HG03095 (cell line): ENCODE data around the gene NAT8.
A peak's percentile ranks its signal among the peaks of the same experiment; 100 is the strongest.
"Not testable (repeated sequence)": the region's sequence is repeated elsewhere in the genome, so short reads cannot be mapped to it uniquely, and the experiment has no call there.

Experiments
- ATAC-seq: cut with Tn5 transposase; IDR thresholded peaks from one replicate; pipeline ENCODE4 v1.9.1; 2021; ENCODE audit warnings: moderate library complexity; ENCODE audit not compliant: unreplicated experiment

The NAT8 gene

DNA sequence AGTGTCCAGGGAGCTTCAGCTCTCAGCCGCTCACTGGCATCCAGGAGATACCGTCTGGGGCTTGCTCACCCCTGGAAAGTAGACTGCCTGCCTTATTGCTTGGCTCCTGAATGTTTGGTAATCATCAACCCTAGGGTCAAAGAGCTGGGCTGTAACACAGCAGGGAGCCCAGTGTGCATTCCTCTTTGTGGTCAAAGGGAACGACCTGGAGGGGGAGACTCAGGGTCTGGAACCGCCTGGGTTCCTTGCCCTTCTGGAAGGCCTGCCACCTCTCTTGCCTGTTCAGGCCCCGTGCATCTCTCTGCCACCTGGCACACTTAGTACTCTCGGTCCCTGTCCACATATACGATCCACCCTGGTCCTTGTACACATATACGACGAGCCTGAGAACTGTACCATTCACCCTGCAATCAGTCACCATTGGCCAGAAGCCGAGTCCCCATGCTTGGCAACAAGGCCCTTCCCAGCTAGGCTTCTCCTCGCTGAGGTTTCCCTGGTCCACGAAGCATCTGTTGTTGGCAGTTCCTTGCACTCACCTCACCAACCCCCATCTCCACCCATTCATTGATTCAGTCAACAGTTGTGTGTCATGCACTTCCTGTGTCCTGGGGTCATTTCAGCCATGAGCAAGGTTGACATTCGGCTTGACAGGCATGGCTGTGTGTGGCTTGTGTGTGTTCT is at the start of gene NAT8:
TSS of gene NAT8 (minus strand) at position 85 of the 681 bp plus-strand sequence. CDS start 794 bp downstream, outside the sequence.
- no peak for ATAC-seq

- peak; percentile 66 for ATAC-seq
Observed at GRCh38 chr2:73690372-73691088, 48.3 kb upstream of the NAT8 start.

DNA sequence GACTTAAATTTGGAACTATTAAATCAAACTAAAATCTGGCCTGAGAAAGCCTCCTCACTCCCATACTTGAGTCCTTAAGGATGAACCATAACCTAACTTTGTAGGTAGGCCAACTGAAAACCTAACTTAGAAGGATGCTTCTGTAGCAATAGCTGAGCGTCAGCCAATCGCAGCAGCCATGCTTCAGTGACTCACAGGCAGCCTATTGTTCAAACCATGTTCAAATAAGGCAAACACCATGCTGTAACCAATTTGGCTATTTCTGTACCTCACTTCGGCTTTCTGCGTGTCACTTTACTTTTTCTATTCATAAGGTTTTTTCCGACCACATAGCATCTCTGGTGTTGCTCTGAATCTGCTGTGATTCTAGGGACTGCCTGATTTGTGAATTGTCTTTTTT is 46.3 kb upstream of the NAT8 start:
- ATAC-seq, result not testable (repeated sequence)

- ATAC-seq, result no peak
Observed at GRCh38 chr2:73685764-73686438, 43.7 kb upstream of the NAT8 start.

- not testable (repeated sequence) for ATAC-seq
Observed at GRCh38 chr2:73684905-73685304, 42.7 kb upstream of the NAT8 start.

- ATAC-seq, result not testable (repeated sequence)
Observed at GRCh38 chr2:73684325-73684724, 42.1 kb upstream of the NAT8 start.

DNA sequence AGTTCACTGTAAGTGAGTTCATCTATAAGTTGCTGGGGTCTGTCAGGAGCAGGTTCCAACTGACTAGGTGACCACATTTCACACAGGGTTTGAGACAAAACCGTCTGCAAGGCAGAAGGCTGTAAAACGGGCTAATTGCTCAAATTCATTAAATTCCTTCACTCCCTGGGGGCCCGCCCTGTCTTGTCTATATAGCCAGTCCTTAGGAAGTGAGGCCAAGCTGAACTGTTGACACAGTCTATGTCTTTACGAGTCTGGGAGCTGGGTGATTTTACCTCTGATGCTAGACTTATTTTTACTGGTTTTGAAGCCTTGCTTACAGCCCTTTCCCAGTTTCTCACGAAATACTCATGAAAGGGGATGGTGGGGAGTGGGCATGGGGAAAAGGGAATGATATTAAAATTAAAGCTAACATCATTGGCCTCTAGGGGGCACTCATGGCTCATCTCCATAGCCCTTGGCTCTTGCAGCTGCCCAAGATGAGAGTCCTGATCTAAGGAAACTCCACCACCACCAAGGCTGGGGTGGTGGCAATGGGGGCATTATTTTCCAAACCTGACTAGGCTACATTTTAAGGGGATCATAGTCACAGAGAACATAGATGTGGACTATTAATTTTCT is 37.8 kb upstream of the NAT8 start:
- ATAC-seq, result not testable (repeated sequence)

GRCh38 chr2:73679237-73679636 is 37.0 kb upstream of the NAT8 start:
- ATAC-seq, result not testable (repeated sequence)

GRCh38 chr2:73678008-73678407 is 35.8 kb upstream of the NAT8 start:
- ATAC-seq, result not testable (repeated sequence)

DNA sequence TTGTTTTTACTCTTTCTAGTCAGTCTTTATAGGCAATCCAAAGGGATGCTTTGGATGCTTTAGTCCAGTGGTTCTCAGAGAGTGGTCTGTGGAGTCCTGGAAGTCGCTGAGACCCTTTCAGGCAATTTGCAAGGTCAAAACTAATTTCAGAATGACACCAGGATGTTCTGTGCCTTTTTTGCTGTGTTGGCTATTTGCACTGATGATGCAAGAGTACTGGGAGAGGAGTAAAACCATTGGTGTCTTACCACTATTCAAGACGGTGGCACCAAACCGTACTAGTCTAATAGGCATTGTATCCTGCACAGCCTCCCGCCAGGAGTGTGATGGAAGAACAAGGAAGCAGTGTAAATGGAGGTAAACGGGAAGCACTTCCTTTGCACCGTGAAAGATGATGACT is 34.0 kb upstream of the NAT8 start:
- not testable (repeated sequence) for ATAC-seq

GRCh38 chr2:73674696-73675157 is 32.5 kb upstream of the NAT8 start:
- not testable (repeated sequence) for ATAC-seq

GRCh38 chr2:73669976-73670375 is 27.8 kb upstream of the NAT8 start:
- ATAC-seq, result not testable (repeated sequence)

DNA sequence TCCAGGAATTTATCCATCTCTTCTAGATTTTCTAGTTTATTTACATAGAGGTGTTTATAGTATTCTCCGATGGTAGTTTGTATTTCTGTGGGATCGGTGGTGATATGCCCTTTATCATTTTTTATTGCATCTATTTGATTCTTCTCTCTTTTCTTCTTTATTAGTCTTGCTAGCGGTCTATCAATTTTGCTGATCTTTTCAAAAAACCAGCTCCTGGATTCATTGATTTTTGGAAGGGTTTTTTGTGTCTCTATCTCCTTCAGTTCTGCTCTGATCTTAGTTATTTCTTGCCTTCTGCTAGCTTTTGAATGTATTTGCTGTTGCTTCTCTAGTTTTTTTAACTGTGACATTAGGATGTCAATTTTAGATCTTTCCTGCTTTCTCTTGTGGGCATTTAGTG is 25.0 kb upstream of the NAT8 start:
- ATAC-seq, result not testable (repeated sequence)

DNA sequence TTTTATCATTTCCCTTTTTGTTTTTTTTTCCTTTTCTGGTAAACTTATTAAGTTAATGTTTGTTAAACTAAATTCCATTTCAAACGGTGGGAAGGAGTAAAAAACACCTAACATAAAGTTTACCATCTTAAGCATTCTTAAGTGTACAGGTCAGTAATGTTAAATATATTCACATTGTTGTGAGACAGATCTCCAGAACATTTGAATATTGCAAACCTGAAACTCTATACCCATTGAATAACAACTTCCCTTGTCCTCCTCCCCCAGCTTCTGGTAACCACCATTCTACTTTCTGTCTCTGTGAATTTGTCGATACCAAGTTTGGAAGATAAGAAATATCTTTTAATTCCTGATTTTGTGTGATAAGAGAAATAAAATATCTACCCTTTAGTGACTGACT is 12.0 kb upstream of the NAT8 start:
- ATAC-seq, result no peak

DNA sequence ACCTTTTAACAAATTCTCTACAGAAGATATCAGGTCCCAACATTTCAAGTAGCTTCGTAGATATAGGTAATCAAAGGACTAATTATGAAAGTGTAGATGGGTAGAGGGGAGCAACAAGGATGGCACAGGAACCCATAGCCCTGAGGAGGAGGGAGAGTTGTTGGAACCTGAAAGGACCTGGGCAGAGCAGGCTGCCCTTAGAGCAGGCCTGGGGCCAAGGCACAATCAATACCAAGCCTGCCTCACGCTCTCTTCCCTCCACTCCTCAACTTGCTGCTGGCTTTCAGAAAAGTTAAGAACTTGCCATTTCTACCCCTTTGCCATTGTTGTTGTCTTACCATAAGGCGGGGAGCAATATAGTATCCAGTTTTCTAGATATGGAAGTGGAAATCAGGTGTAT is 10.1 kb upstream of the NAT8 start:
- no peak for ATAC-seq

- ATAC-seq, result no peak
Observed at GRCh38 chr2:73651591-73652230, 9.5 kb upstream of the NAT8 start.

DNA sequence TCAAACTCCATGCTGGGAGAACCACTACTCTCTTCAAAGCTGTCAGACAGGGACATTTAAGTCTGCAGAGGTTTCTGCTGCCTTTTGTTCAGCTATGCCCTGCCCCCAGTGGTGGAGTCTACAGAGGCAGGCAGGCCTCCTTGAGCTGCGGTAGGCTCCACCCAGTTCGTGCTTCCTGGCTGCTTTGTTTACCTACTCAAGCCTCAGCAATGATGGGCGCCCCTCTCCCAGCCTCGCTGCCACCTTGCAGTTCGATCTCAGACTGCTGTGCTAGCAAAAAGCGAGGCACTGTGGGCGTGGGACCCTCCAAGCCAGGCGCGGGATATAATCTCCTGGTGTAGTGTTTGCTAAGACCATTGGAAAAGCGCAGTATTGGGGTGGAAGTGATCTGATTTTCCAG is 5.5 kb upstream of the NAT8 start:
- ATAC-seq, result not testable (repeated sequence)

- no peak for ATAC-seq
Observed at GRCh38 chr2:73641767-73642062, 507 bp downstream of the NAT8 start.

DNA sequence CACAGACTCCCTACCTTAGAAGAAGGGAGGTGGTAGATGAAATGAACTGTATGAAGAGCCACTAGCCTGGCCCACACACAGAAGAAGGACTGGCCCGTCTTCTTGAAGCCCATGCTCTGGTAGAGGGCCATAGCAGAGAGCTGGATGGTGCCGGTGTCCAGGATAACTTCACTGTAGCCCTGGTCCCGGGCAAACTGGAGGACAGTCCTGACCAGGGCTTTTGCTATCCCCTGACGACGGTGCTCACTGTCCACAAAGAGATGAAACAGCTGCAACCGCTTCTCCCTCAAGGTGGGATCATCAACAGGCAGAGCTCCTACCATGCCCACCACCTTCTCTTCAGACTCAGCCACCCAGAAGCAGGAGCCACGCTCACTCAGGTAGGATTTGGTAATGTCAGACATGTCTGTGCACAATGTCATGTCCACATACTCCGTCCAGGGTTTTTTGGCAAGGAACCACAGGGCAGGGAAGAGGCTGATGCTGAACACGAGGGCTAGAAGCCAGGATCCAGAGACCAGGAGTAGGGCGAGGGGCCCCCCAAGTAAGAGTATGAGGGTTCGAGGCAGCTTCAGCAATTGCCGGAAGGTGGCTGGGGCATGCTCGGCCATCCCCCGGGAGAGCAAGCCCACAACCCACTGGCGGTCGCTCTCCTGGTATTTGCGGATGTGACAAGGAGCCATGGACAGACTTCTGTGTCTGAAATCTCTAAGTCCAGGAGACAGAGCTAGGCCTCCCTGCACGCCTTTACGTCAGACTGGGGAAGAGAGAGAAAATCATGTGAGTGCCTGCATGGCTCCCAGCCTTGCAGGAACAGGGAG is 1.1 kb downstream of the NAT8 start:
- ATAC-seq, result no peak

DNA sequence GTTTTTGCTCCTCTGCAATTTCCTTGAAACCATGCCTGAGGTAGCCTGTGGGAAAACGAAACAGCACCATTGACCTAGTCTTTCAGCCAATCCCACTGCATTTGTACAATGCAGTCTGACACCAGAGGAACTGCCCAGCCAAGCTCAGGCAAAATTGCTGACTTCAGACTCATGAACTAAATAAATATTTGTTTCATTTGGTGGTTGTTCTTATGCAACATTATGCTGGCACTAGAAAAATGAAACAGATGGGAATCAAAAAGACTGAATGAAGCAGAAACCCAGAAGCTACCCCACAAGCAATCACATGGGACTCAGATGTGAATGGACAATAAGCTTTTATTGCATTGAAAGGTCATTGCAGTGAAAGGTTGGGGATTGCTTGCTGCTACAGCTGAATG is 1.7 kb downstream of the NAT8 start:
- no peak for ATAC-seq
